PFSK-1 (cell line): ENCODE measurements around the gene GRK4.

Source experiments
- FOXP2 ChIP-seq: optimal IDR thresholded peaks from 2 replicates; pipeline ENCODE3; 2011; ENCODE audit warnings: borderline replicate concordance, control low read depth, inconsistent platforms; ENCODE audit not compliant: insufficient read depth; ENCODE audit errors: extremely low read length, extremely low read depth
- POLR2AphosphoS5 ChIP-seq: IDR thresholded peaks from 2 replicates; pipeline ENCODE4 v1.6.1; 2012; ENCODE audit warnings: low read depth, mild to moderate bottlenecking, control low read depth, low read length, moderate library complexity
- SIN3A ChIP-seq: IDR thresholded peaks from 2 replicates; pipeline ENCODE4 v1.6.1; 2012; ENCODE audit warnings: mild to moderate bottlenecking, low read length, moderate library complexity, borderline replicate concordance; ENCODE audit not compliant: insufficient read depth
- TAF1 ChIP-seq: IDR thresholded peaks from 2 replicates; pipeline ENCODE4 v1.6.1; 2012; ENCODE audit warnings: low read length, control low read depth, borderline replicate concordance; ENCODE audit not compliant: insufficient read depth
- TF ChIP-seq, protein P1 (sequence below), 2 experiments: IDR thresholded peaks; 2 replicates each; pipeline versions ENCODE4 v1.6.1 to v1.8.0; 2011 to 2012; ENCODE audit warnings: low read depth in 2 of 2, low read length in 2 of 2, control low read depth in 1 of 2, inconsistent platforms in 1 of 2, mild to moderate bottlenecking in 1 of 2, moderate library complexity in 1 of 2; ENCODE audit not compliant: insufficient read depth in 1 of 2

Gene GRK4

DNA sequence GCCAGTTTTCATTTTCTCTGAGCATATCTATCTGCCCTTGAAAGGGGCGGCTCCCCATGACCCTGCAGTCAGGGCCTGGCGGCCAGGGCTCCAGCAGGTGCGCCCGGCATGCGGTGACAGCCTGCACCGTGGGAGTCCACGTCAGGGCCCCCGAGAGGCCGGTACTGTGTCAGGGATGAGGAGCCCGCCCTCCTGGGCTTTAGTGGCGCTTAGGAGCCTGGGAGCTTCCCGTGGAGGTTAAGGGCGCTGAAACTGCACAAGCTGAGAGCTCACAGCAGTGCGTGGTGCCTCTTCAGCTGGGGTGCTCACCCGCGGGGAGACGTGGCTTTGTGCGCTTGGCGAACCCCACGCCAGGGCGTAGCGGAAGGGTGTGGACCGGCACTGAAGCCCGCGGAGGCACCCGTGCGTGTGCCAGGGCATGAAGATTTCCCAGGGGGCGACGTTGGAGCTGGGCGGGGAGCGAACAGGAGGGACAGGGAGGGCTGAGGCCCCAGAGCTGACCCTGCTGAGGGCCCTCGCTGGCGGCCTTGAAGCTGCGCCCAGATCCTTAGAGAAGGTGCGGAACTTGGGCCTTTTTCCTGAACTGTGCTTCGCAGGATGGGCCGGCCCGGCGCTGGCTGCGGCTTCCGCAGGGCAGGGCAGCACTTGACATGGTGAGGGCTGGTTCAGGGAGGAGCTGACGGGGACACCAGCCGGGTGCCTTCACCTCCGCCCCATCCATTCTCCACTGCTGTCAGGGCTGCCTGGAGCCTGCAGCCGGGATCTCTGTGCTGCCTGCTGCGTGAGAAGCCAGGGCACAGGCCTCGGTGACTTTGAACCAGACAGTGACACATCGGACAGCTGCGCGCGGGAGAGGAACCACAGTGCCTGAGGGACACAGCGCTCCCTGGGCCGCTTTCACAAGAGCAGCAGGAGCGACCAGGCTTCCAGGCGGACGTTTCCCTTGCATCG lies 78.1 kb downstream of the GRK4 start:
- no peak for TF ChIP-seq SIN3A
- no peak for TF ChIP-seq FOXP2
- no peak for TF ChIP-seq POLR2AphosphoS5
- TF ChIP-seq TAF1 = no peak
- TF ChIP-seq, protein P1, sequence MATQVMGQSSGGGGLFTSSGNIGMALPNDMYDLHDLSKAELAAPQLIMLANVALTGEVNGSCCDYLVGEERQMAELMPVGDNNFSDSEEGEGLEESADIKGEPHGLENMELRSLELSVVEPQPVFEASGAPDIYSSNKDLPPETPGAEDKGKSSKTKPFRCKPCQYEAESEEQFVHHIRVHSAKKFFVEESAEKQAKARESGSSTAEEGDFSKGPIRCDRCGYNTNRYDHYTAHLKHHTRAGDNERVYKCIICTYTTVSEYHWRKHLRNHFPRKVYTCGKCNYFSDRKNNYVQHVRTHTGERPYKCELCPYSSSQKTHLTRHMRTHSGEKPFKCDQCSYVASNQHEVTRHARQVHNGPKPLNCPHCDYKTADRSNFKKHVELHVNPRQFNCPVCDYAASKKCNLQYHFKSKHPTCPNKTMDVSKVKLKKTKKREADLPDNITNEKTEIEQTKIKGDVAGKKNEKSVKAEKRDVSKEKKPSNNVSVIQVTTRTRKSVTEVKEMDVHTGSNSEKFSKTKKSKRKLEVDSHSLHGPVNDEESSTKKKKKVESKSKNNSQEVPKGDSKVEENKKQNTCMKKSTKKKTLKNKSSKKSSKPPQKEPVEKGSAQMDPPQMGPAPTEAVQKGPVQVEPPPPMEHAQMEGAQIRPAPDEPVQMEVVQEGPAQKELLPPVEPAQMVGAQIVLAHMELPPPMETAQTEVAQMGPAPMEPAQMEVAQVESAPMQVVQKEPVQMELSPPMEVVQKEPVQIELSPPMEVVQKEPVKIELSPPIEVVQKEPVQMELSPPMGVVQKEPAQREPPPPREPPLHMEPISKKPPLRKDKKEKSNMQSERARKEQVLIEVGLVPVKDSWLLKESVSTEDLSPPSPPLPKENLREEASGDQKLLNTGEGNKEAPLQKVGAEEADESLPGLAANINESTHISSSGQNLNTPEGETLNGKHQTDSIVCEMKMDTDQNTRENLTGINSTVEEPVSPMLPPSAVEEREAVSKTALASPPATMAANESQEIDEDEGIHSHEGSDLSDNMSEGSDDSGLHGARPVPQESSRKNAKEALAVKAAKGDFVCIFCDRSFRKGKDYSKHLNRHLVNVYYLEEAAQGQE (IDR thresholded peaks at IDR 0.05; ENCODE audit: insufficient read depth in 1 of 2, low read depth in 2 of 2, low read length in 2 of 2) = no peak

DNA sequence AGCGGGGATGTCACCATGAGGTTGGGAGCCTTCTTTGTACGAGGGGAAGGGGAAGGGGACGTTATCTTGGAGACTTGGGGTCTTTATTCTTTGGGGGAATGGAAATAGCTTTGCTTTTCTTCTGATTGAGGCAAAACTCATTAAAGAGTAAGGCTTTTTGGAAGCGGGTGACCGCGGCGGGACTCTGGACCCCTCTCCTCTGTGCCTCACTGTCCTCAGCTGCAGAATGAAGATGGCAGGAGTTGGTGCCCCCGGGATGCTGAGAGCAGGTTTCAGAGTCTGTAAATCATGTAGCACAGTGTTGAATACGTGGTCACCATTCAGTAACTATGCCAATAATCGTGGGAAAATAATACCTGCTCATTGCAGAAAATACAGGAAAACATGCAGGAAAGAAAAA lies 78.9 kb downstream of the GRK4 start:
- TF ChIP-seq, protein P1 (IDR thresholded peaks at IDR 0.05; ENCODE audit: insufficient read depth in 1 of 2, low read depth in 2 of 2, low read length in 2 of 2) = no peak
- TF ChIP-seq POLR2AphosphoS5 = no peak
- no peak for TF ChIP-seq TAF1
- no peak for TF ChIP-seq SIN3A
- no peak for TF ChIP-seq FOXP2

DNA sequence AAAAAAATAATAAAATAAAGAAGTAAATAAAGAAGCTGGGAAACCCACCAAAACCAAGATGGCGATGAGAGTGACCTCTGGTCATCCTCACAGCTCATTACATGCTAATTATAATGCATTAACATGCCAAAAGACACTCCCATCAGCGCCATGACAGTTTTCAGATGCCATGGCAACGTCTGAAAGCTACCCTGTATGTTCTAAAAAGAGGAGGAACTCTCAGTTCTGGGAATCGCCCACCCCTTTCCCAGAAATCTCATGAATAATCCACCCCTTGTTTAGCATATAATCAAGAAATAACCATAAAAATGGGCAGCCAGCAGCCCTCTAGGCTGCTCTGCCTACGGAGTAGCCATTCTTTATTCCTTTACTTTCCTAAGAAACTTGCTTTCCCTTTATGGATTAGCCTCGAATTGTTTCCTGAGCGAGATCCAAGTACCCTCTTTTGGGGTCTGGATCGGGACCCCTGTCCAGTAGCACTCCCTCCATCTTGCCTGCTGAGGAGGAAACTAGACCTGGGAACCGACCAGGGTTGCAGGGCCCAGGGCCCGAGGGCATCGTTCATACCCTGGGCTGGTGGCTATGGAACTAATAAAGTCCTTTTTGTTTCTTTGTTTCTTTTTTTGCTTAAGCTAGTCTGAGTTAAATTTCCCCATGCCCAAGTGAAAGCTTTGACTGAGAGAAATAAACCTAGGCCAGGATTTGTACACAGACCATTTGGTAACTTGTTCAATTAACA lies 80.1 kb downstream of the GRK4 start:
- TF ChIP-seq POLR2AphosphoS5 = no peak
- no peak for TF ChIP-seq SIN3A
- no peak for TF ChIP-seq TAF1
- TF ChIP-seq FOXP2 = no peak
- TF ChIP-seq, protein P1 (IDR thresholded peaks at IDR 0.05; ENCODE audit: insufficient read depth in 1 of 2, low read depth in 2 of 2, low read length in 2 of 2) = no peak

DNA sequence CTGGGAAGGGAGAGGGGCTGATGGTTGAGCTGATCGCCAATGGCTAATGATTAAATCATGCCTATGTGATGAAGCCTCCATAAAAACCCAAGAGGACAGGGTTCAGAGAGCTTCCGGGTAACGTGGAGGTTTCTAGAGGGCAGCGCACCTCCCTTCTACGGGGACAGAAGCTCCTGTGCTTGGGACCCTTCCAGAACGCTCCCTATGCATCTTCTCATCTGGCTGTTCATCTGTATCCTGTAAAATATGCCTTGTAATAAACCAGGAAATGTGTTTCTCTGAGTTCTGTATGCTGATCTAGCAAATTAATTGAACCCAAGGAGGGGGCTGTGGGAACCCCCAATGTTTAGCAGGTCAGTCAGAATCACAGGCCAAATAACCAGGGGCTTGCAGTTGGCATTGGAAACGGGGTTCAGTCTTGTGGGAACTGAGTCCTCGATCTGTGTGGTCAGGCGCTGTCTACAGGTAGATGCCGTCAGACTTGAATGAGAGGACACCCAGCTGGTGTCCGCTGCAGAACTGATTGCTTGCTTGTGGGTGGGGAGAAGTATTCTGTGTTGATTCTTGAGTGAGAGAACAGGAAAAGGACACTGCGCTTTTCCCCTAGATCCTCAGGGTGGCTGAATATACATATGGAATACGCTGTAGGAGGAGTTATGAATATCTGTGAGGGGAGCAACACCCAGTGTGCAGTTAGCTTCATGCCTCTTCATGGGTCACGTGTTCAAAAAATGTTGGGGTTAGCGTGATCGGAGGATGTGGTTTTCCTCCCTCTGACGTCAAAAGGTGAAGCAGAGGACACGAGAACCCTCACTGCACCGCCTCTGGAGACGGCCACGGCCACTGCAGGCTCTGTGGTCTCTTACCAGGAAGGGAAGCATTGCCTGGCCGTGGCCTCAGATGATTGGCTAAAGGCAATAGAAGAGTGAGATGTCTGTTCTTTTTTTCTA lies 81.8 kb downstream of the GRK4 start:
- TF ChIP-seq FOXP2 (no peak), TAF1 (no peak), POLR2AphosphoS5 (no peak), SIN3A (no peak)
- TF ChIP-seq, protein P1 (IDR thresholded peaks at IDR 0.05; ENCODE audit: insufficient read depth in 1 of 2, low read depth in 2 of 2, low read length in 2 of 2) = no peak
